Neural progenitor cell (in vitro differentiated cells): ENCODE measurements around the gene SEC22A.

ENCODE experiments used
- CTCF ChIP-seq: fragments of 200-600 bp; sonication (generic); IDR thresholded peaks from 2 replicates; pipeline ENCODE4 v1.5.1; 2017; ENCODE audit warnings: antibody characterized with exemption, mild to moderate bottlenecking
- EZH2 ChIP-seq: fragments of 200-600 bp; sonication (generic); IDR thresholded peaks from 2 replicates; pipeline ENCODE4 v1.6.1; 2017; ENCODE audit warnings: antibody characterized with exemption, mild to moderate bottlenecking, moderate library complexity

GRCh38 chr3:123310186-123310585 is 108.4 kb downstream of the SEC22A start:
- TF ChIP-seq CTCF: no peak
- TF ChIP-seq EZH2: no peak
